HG02610 (cell line): ENCODE measurements around the gene MS4A5.
"Not testable (repeated sequence)": the region's sequence is repeated elsewhere in the genome, so short reads cannot be mapped to it uniquely, and the experiment has no call there.

ENCODE experiments used
- ATAC-seq: cut with Tn5 transposase; IDR thresholded peaks from one replicate; pipeline ENCODE4 v1.9.1; 2021; ENCODE audit warnings: mild to moderate bottlenecking, moderate library complexity; ENCODE audit not compliant: unreplicated experiment

Gene MS4A5, protein sequence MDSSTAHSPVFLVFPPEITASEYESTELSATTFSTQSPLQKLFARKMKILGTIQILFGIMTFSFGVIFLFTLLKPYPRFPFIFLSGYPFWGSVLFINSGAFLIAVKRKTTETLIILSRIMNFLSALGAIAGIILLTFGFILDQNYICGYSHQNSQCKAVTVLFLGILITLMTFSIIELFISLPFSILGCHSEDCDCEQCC

DNA sequence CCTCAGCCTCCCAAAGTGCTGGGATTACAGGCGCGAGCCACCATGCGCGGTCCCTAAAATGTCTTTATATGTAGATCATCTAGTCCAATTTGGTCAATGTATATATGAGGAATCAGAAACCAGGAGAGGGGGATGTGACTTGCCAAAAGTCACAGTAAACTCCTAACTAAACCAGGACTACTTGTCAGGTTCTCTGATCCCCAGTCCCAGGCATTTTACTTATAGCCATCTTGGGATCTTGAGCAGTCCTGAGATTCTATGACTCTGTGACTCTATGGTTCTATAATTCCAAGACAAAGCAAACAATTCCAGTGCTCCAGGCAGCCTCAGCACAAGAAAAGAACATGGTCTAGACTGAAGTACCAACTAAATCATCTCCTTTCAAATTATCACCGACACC, at the start of gene MS4A5:
MS4A5 (plus strand) TSS at position 301 of the 400 bp plus-strand sequence. CDS start 103 bp downstream, outside the sequence.
- no peak for ATAC-seq

DNA sequence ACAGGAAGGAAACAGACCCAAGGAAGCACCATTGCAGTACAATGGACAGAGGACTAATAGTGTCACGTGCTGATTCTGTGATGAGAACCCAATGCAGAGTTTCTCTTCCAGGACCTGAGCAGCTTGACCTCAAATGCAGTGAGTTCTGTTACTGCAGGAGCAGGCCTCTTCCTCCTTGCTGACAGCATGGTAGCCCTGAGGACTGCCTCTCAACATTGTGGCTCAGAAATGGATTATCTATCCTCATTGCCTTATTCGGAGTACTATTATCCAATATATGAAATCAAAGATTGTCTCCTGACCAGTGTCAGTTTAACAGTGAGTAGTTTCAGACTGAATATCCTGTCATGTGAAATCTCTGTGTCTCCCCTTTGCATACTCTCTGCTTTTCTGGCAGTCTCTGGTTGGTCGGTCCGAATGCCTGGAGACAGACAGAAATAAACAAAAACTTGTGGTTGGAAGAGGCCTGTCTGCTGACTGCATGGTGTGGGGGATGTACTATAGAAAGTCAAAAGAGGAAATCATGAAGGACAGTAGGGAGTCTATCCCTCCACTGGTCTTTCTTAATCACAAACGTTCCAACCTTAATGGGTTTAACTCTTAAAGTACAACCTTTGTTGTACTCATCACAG, 40.0 kb upstream of the MS4A5 start:
- peak; percentile 91 for ATAC-seq

DNA sequence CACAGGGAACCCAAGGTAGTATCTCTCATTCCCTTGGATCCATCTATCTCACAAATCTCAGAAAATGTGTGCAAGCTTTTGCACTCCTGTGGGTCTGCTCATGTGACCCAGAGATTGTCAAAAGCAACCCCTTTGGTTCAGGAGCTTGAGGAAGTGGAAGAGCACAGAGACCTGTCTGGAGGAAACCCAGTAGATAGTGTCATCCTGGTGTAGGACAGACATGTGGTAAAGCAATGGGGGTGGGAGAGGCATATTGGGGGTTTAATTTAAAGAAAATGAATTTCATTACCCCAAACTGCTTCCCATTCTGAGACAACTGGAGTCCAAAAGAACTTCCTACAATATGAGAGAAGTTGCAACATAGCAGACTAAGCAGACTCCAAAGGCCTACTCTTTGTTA, 39.0 kb upstream of the MS4A5 start:
- no peak for ATAC-seq

DNA sequence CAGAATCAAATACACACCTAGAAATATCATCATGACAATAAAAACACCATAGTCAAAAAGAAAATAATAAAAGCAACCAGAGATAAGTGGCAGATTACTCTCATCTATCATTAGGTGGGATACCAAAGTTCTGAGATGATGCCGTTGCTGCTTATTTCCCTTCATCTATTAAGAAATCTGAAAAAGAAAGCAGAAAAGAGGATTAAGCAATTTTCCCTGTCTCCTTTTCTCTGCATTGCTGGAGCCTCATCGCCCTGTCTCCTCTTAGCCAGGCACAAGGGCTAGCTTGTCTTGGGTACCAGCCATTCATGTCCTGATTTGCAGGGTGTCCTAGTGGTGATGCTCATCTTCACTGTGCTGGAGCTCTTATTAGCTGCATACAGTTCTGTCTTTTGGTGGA, 37.0 kb upstream of the MS4A5 start:
- no peak for ATAC-seq

DNA sequence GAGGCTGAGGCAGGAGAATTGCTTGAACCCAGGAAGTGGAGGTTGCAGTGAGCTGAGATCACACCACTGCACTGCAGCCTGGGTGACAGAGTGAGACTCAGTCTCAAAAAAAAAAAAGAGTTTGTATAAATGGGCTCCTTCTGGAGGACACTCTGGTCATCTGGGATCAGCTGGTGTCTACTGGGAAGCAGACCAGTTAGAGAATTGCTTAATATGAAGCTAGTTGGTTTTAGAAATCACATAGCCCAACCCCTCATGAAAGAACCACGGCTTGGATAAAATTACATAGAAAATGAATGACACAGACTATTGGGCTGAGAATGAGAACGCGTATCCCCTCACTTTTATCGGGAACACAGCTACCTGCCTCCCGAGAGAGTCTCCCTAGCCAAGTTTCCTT, 36.4 kb upstream of the MS4A5 start:
- ATAC-seq, result no peak

DNA sequence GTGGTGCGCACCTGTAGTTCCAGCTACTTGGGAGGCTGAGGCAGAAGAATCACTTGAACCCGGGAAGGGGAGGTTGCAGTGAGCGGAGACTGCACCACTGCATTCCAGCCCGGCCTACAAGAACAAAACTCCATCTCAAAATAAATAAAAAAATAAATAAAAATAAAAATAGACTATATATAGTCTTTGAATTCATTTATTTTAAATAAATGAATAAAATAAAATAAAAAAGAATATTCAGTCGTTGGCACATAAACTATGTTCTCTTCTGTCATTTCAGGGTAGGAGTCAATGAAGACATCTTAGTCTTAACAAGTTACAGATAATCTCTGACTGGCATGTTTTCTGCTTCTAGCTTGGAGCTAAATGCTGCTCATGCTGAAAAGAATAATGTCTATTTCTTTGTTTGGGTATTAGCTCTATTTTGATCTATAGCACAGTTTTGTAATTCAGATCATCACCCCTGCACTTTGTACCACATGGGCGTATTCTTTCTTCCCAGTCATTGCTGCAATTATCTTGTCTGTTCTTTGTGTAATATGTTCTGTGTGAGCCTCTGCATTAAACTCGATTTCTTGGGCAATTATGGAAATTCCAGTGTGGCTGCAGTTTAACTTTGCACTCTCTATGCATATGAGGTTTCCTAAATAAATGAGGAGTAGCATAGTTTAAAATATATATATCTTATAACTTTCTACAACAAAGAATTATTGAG, 34.5 kb upstream of the MS4A5 start:
- no peak for ATAC-seq

DNA sequence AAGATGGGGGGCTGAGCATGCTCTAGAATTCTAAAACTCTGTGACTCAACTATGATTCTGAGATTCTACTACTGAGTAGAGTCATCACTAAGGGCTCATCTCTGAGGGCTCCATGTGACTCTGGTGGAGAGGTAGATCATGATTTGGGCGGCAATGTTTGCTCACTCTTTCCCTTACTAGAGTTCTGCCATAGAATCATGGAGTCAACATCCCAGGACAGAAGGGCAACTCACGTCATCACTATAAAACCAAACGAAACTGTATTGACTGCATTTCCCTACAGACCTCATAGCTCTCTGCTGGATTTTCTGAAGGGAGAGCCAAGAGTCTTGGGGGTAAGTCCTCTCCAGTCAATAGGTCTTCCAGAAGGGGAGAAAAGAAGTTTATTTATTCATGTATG, 33.0 kb upstream of the MS4A5 start, which contains the start of gene MS4A14:
MS4A14 (plus strand) TSS at position 78 of the 400 bp plus-strand sequence; CDS start at position 198, 120 bp downstream.
- no peak for ATAC-seq

DNA sequence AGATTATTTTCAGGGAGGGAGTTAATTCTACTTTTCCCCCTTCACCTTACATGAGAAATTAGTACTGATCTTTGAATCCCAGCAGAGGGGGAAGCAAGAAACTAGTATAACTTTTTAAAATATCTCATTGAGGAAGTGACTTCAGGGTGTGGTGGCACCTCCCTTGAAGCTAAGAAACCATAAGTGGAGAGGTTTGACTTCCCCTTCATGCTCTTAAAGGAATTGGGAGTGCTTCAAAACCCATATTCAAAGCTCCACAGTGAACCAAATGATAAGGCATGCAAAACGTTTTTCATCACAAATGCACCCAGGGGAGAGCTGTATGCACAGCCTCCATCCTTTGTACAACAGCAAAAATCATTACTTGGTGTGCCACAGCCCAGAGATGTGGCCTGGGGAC, 32.6 kb upstream of the MS4A5 start:
- ATAC-seq, result peak; percentile 84

DNA sequence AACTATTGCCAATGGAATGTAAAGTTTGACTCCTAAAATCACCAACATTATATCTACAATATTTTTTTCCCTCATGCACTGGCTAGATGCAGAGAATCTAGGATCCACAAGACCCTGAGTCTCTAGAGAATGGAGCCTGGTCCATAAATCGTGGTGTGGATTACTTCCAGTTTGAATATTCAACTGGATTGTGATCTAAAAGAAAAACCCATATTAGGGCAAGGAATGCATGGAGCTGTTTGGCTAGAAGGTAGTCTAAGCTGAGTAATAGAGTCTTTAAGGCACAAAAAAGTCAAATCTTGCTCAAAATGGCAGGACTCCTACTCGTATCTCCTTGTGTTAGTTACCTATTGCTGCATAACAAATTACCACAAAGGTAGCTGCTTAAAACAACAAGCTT, 9.4 kb upstream of the MS4A5 start:
- no peak for ATAC-seq

DNA sequence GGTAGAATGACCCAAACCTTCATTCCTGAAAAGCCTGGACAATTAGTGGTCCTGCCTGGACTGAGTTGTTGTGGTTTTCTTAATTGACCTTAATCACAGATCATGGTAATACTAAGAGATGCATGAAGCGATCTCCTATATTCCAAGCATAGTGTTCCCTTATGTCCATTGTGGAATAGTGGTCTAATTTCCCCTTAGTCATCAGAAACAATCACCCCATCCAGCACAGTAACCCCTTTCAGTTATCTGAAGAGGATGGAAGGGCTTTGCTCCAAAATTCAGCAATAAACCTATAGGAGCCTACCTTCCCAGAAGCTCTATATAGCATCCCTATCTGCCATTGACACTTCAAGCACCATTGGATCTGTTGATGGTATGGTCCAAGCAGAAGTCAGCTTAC, 6.8 kb upstream of the MS4A5 start:
- no peak for ATAC-seq

DNA sequence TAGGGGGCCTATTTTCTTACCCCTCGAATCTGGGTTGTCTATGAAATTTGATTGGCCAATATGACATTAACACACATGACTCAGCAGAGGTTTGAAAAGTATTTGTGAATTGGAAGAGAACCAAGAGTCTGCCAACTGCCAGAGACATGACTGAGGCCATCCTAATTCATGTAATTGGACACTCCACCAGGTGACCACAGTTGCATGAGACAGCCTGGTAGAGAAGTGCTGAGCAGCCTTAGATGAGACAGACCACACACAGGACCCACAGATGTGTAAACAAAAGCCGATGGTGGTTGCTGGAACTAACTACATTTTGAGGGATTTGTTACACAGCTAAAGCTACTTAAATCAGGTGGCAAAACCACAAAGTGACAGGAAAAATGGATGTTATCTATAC, 855 bp upstream of the MS4A5 start:
- ATAC-seq, result no peak

DNA sequence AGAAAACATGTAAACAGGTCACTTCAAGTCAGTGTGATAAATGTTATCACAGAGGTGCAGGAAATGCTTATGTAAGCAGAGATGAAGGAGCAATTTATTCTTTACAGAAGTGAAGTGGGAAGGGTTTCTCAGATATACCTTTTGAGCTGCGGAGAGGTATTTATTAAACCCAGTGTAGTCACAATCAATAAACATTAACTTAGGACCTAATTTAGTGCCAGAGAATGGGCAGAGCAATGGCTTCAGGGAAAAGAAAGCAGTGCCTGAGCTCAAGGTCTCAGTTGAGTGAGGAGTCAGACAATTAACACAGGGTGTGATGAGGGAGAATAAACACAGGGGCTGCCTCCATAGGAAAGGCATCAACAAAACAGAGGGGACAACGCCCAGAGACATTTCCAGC, 1.9 kb downstream of the MS4A5 start:
- ATAC-seq, result no peak

DNA sequence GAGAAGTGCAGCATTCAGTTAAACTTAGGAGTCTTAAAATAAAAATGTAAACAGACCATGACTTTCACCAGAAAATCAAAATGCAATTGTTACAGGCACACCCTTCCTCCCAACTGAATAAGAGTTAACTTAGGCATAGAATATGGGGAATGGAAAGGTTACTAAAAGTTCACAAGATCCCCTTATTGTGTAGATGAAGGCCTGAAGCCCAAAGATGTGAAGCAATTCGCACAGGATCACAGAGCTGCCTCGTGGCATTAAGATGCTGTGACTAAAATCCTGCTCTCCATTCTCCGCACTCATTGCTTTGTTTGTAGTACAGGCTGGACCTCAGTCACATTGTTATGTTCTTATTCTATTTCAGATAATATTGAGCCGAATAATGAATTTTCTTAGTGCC, 4.0 kb downstream of the MS4A5 start:
- no peak for ATAC-seq

DNA sequence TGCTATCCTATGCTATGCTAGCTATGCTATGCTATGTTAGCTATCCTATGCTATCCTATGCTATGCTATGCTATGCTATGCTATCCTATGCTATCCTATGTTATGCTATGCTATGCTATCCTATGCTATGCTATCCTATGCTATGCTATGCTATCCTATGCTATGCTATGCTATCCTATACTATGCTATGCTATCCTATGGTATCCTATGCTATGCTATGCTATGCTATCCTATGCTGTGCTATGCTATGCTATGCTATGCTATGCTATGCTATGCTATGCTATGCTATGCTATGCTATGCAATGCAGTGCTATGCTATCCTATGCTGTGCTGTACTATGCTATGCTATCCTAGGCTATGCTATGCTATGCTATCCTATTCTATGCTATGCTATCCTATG, 17.7 kb downstream of the MS4A5 start:
- no peak for ATAC-seq

DNA sequence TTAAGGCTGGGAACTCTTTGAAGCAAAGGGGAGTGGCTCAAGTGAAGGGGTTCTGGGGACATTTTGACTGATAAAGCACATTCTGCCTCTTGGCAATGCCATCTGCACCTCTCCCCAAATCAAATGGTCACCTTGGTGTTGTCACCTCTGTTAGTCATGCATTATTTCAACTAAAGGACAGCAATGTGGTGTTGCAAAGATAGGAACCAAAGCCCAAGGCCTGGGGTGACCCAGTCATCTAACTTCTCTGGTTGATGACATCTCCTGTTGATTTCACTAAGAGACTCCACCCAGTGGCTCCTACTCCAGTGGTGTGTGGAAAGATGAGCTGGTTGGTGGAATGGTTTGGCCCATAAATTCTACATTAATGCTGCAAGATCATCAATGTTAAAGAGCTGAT, 18.5 kb downstream of the MS4A5 start:
- no peak for ATAC-seq

DNA sequence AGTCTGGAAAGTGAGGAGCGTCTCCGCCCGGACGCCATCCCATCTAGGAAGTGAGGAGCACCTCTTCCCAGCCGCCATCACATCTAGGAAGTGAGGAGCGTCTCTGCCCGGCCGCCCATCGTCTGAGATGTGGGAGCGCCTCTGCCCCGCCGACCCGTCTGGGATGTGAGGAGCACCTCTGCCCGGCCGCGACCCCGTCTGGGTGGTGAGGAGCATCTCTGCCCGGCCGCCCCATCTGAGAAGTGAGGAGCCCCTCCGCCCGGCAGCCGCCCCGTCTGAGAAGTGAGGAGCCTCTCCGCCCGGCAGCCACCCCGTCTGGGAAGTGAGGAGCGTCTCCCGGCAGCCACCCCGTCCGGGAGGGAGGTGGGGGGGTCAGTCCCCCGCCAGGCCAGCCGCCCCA, 21.8 kb downstream of the MS4A5 start:
- not testable (repeated sequence) for ATAC-seq

DNA sequence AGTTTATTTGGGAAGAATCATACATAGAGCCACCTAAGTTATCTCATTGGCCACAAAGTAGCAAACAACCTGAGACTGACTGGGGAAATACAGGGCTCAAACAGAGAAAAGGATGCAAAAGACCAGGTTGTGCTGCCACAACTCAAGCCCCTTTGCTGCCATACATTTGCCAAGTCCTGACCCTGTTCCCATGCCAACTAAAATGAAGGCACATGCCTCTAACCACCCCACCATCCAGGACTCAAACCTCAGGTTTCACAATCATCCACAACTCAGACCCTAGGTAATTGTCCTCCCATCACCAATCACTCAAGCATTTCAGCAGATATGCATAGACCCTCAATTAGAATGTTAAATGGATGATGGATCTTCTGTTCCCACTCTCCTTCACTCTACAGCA, 24.8 kb downstream of the MS4A5 start:
- no peak for ATAC-seq

DNA sequence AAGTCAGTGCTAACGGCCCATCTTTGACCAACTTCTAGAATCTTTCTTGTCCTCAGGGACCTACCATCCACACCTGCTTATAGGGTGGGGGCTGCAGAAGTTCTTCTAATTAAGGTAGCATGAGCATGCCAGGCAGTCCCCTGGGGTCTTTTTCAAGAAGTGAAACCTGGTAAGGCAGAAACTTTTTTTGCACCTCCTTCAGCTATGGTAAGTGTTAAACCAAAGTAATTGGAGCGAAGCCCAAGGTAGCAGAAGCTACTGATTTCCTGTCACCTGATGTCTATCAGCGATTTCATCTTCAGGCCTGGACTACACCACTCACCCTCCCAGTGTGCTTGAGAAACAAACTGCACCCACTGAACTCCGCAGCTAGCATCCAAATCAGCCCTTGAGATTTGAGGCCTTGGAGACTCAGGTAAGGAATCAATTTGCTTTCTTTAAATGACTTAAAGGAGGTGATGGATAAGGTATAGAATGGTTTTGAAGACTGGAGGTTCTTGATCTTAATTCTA, 26.2 kb downstream of the MS4A5 start, which contains the start of gene MS4A1:
MS4A1 (plus strand) TSS at position 317 of the 512 bp plus-strand sequence. CDS start 6,528 bp downstream, outside the sequence.
- peak; percentile 90 for ATAC-seq

DNA sequence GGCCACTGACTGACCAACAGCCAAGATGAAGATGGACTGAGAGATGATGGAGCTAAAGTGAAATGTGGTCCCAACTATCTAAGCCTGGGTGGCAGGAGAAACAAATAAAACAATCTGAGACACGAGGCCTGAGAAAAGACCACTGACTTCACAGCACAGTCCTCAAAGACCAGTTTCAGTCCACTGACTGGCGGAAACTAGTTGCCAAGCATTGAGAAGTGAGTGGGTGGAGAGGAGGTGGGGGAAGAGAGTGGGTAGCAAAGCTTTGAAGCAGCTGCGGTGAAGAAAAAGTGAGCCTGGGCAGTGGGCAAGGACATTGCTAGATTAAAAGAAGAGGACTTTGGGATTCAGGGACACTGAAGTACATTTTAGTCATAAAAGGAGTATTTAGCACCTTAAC, 28.2 kb downstream of the MS4A5 start:
- peak; percentile 29 for ATAC-seq

DNA sequence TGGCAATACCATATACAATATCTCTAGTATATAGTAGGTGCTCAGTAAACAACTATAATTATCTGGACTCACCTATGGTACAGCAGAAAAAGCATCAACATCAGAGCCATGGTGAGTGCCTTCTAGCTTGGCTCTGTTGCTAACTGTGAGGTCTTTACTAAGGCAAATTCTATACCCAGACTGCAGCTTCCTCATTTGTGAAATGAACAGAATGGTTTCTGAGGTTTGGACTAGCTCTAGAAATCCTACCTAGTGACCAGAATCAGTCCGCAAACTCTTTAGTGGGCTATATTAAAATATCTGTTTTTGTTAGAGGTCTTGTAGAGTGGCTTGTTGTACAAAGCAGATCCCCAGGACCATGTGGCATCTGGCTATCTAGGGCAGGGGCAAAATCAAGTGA, 30.0 kb downstream of the MS4A5 start:
- ATAC-seq, result no peak

DNA sequence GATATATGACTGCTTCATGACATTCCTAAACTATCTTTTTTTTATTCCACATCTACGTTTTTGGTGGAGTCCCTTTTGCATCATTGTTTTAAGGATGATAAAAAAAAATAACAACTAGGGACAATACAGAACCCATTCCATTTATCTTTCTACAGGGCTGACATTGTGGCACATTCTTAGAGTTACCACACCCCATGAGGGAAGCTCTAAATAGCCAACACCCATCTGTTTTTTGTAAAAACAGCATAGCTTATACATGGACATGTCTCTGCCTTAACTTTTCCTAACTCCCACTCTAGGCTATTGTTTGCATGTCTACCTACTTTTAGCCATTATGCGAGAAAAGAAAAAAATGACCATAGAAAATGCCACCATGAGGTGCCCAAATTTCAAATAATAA, 39.5 kb downstream of the MS4A5 start:
- no peak for ATAC-seq

DNA sequence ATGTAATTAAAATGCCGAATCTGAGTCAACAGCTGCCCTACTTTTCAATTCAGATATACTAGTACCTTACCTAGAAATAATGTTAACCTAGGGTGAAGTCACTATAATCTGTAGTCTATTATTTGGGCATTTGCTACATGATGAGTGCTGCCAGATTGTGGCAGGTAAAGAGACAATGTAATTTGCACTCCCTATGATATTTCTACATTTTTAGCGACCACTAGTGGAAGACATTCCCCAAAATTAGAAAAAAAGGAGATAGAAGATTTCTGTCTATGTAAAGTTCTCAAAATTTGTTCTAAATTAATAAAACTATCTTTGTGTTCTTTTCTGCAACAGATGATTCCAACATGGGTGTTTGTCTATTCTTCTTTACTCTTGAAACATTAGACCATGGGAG, 40.4 kb downstream of the MS4A5 start:
- no peak for ATAC-seq
